ENCODE measurements around the gene PHF19. TPM values are rescaled to one million over a fixed set of nuclear protein-coding genes. Genes with fewer than 3 reads are reported as not detected.

Gene PHF19
- polyA plus RNA-seq, 3 donors = 4.1 to 37.8 (median 10.6) TPM

- WGBS, 3 donors = 65 to 78% (median 66%) methylated on average over 5 of the region's 5 CpGs
- H3K27ac ChIP-seq (ENCODE audit: low read depth, low read length) = no peak overlapping the region
Observed at GRCh38 chr9:120915854-120916470, 39.0 kb upstream of the PHF19 start.

GRCh38 chr9:120914953-120915352 is 38.0 kb upstream of the PHF19 start:
- 93 to 98% (median 94%) methylated on average over 6 of the region's 6 CpGs for WGBS, 3 donors
- H3K27ac ChIP-seq (ENCODE audit: low read depth, low read length) = no peak overlapping the region

- WGBS, 3 donors = 64 to 83% (median 83%) methylated on average over 3 of the region's 3 CpGs
- H3K27ac ChIP-seq (ENCODE audit: low read depth, low read length) = no peak overlapping the region
Observed at GRCh38 chr9:120914396-120914795, 37.4 kb upstream of the PHF19 start.

- no peak overlapping the region for H3K27ac ChIP-seq (ENCODE audit: low read depth, low read length)
- WGBS, 3 donors = 87 to 98% (median 90%) methylated on average over 4 of the region's 4 CpGs
Observed at GRCh38 chr9:120913647-120914264, 36.8 kb upstream of the PHF19 start.

- WGBS, 3 donors = 86 to 92% (median 90%) methylated on average over 13 of the region's 13 CpGs
- no peak overlapping the region for H3K27ac ChIP-seq (ENCODE audit: low read depth, low read length)
Observed at GRCh38 chr9:120912958-120913646, 36.1 kb upstream of the PHF19 start.

DNA sequence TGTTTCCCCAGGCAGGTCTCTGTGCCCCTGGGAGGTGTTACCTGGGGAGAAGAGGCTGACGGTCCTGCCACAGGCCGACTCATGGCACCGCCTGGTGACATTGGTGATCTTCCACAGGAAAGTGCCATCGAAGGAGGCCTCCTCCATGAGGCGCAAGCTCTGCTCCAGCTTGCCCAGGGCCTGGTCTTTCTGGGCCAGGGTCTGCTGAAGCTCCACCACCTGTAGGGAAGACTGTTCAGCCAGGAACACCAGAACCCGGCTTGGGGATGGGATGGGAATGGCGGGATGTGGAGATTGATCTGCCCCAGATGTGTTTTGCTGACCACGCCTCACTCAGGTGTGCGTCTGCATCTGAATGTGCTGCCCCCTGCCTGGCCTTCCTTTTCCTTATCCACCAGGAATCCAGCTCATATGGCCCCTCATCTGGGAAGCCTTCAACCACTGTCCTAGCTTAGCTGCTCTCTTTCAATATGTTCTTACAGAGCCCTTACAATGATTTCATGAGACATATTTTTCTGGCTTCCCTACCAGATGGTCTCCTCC is 34.4 kb upstream of the PHF19 start:
- WGBS, 3 donors = 84 to 93% (median 93%) methylated on average over 8 to 9 of the region's 9 CpGs

GRCh38 chr9:120910643-120911042 is 33.7 kb upstream of the PHF19 start:
- WGBS, 3 donors = 91 to 93% (median 93%) methylated on average over 3 of the region's 3 CpGs

More for the DNA sequence above, 34.4 kb upstream of the PHF19 start:
- no peak overlapping the region for H3K27ac ChIP-seq (ENCODE audit: low read depth, low read length)

DNA sequence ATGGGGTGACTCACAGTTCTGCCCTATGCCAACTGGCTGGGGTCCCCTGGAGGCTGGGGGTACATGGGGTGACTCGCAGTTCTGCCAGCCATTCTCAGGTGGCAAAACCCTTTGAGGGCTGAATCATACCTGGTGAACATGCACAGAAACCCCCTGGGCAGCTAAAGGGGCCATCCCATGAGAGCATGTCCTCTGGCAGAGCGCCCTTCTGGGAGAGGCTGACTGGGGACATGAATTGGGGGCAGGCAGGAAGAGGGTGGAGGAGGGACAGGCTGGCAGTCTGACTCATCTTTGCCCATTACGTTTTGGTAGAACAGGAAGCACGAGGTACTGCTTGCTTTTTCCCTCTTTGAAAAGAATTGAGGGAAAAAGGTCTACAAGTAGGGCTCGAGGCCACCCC is 32.9 kb upstream of the PHF19 start:
- H3K27ac ChIP-seq (ENCODE audit: low read depth, low read length) = no peak overlapping the region

More at GRCh38 chr9:120910643-120911042, 33.7 kb upstream of the PHF19 start:
- no peak overlapping the region for H3K27ac ChIP-seq (ENCODE audit: low read depth, low read length)

DNA sequence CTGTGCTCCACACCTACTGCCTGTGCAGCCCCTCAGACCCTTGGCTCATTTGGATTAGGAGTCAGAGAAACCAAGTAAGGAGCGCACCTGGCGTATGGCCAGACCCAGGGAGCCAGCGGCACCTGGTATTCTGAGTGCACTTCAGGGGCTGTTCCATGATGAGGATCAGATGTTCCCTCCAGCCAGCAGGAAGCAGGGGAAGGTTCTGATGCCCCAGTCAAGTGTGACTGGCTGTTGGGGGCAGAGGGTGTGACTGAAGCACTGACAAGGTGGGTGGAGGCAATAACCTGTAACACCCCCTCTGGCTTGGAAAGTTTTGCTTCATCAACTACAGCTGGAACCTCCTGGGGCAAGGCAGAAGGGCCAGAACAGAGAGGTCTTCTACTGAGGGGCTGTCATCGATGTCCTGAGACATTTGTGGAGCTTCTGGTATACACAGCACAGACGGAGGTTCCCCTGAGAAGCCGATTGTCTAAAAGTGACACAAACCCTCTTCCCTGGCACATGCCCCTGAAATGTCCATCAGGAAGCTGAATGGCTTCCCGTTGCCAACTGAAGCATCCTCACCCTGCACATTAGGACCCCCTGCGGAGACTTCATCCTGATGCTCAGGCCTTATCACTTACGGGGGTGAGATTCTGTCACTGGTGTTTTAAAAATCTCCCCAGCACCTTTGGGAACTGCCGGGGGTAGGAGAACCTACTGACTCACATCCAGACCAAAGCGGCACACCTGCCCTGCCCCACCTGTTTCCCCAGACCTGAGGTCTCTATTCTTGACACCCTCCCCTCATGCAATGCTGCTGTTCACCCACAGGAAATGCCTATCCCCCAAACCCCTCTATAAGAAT is 28.6 kb upstream of the PHF19 start:
- WGBS, 3 donors = 87 to 88% (median 87%) methylated on average over 11 of the region's 11 CpGs
- H3K27ac ChIP-seq (ENCODE audit: low read depth, low read length) = no peak overlapping the region

More for the DNA sequence above, 32.9 kb upstream of the PHF19 start:
- 59 to 70% (median 64%) methylated on average over 5 of the region's 5 CpGs for WGBS, 3 donors

- WGBS, 3 donors = 93 to 97% (median 96%) methylated on average over 11 of the region's 11 CpGs
- H3K27ac ChIP-seq (ENCODE audit: low read depth, low read length) = no peak overlapping the region
Observed at GRCh38 chr9:120904978-120905301, 28.0 kb upstream of the PHF19 start.

GRCh38 chr9:120904061-120904977 is 27.3 kb upstream of the PHF19 start:
- 84 to 91% (median 87%) methylated on average over 16 of the region's 16 CpGs for WGBS, 3 donors
- H3K27ac ChIP-seq (ENCODE audit: low read depth, low read length) = no peak overlapping the region

DNA sequence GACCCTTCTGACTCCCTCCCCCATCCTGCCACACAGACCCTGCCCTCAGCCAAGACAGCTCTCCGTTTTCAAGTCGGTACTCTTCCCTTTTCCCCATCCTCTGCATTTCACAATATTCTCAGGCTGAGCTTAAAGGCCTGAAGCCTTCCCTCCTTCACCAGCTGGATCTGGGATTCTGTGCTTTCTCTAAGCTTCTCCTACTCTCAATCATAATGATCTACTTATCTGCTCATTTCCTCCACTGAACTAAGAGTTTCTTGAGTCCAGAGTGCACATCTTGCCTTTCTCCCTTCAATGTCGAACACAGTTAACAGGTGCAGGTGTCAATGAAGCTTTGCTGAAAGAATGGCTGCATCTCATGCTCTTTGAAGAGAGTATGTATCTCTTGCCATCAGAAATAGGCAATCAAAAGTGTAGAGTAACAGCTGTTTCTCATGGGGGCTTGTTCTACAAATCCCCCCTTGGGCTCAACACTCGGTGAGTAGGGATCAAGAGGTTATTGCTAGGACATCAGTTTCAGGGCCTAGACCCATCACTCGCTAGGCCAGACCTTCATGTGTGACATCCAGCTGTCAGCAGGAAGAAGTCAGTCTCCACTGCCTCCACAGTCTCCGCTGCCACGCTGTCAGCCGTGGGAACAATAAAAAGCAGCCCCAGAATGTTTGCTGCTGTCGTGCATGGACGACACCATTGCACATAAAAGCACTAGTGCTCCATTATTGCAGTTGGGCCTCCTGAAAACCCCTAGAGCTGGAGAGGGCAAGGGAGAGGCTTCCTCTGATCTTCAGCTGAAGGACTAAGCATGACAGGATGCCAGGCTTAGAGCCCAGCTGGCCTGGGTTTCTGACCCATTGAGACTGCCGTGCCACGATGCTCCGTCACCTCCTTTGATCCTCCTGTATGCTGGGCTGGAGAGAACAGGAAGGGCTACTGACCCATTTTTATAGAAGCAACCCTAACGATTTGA is 25.9 kb upstream of the PHF19 start:
- H3K27ac ChIP-seq (ENCODE audit: low read depth, low read length) = no peak overlapping the region
- 76 to 80% (median 78%) methylated on average over 14 of the region's 14 CpGs for WGBS, 3 donors

GRCh38 chr9:120901755-120902568 is 25.0 kb upstream of the PHF19 start:
- H3K27ac ChIP-seq (ENCODE audit: low read depth, low read length) = no peak overlapping the region
- WGBS, 3 donors = 80 to 85% (median 84%) methylated on average over 12 of the region's 12 CpGs

- 81 to 92% (median 88%) methylated on average over 2 to 3 of the region's 3 CpGs for WGBS, 3 donors
- H3K27ac ChIP-seq (ENCODE audit: low read depth, low read length) = no peak overlapping the region
Observed at GRCh38 chr9:120900824-120901223, 23.8 kb upstream of the PHF19 start.

GRCh38 chr9:120899490-120900068 is 22.6 kb upstream of the PHF19 start:
- H3K27ac ChIP-seq (ENCODE audit: low read depth, low read length) = no peak overlapping the region
- 84 to 95% (median 85%) methylated on average over 5 to 6 of the region's 6 CpGs for WGBS, 3 donors

Measured in adipose tissue (tissue), 3 donors.